DND-41 (cell line): Measurements from ENCODE around the gene ALG6.

Experiments
- ATAC-seq: fragments of 200-7000 bp; cut with Tn5 transposase; 3 replicates; pipeline ENCODE4 v1.9.1; 2021; ENCODE audit warnings: low read depth; ENCODE audit not compliant: insufficient read depth
- DNase-seq: peaks from one replicate; pipeline ENCODE4 v3.0.0-alpha.2; 2020
- H2AFZ ChIP-seq: 2 replicates; pipeline ENCODE4 v1.6.0; 2012; ENCODE audit warnings: low read depth, low read length
- H3K27ac ChIP-seq: 2 replicates; pipeline ENCODE4 v1.5.1; 2012; ENCODE audit warnings: low read length, inconsistent platforms
- H3K27me3 ChIP-seq: fragments of 200-600 bp; sonication (generic); 2 replicates; pipeline ENCODE4 v1.6.0; 2012; ENCODE audit warnings: low read length, mild to moderate bottlenecking, inconsistent platforms; ENCODE audit not compliant: insufficient read depth, poor library complexity
- H3K36me3 ChIP-seq: 2 replicates; pipeline ENCODE4 v1.5.1; 2012; ENCODE audit warnings: low read length, inconsistent platforms; ENCODE audit not compliant: insufficient read depth
- H3K4me1 ChIP-seq: 2 replicates; pipeline ENCODE4 v1.5.1; 2012; ENCODE audit warnings: mild to moderate bottlenecking, low read length; ENCODE audit not compliant: insufficient read depth
- H3K4me2 ChIP-seq: 2 replicates; pipeline ENCODE4 v1.6.0; 2012; ENCODE audit warnings: mild to moderate bottlenecking, moderate library complexity, low read length, inconsistent platforms; ENCODE audit not compliant: insufficient read depth
- H3K4me3 ChIP-seq, 2 experiments: fragments of 200-600 bp in 1 of 2; shearing (Covaris generic) in 1 of 2; 2 replicates each; pipeline ENCODE4 v1.5.1; 2012 to 2016; ENCODE audit warnings: inconsistent platforms in 2 of 2, low read length in 2 of 2, mild to moderate bottlenecking in 2 of 2, low read depth in 1 of 2, moderate library complexity in 1 of 2
- H3K79me2 ChIP-seq: 2 replicates; pipeline ENCODE4 v1.6.0; 2012; ENCODE audit warnings: low read length, inconsistent platforms; ENCODE audit not compliant: insufficient read depth
- H3K9ac ChIP-seq: 2 replicates; pipeline ENCODE4 v1.6.0; 2012; ENCODE audit warnings: low read depth, mild to moderate bottlenecking, inconsistent platforms, low read length, moderate library complexity
- H3K9me3 ChIP-seq: 2 replicates; pipeline ENCODE4 v1.5.1; 2012; ENCODE audit warnings: low read length, moderate library complexity, mild to moderate bottlenecking, inconsistent platforms; ENCODE audit not compliant: insufficient read depth, severe bottlenecking
- H4K20me1 ChIP-seq: 2 replicates; pipeline ENCODE4 v1.6.0; 2012; ENCODE audit warnings: low read length; ENCODE audit not compliant: insufficient read depth
- EZH2 ChIP-seq: IDR thresholded peaks from 3 replicates; pipeline ENCODE4 v1.6.1; 2012; ENCODE audit warnings: borderline replicate concordance, low read depth, mild to moderate bottlenecking, moderate library complexity, low read length, inconsistent platforms; ENCODE audit not compliant: severe bottlenecking
- TF ChIP-seq, protein P1 (sequence below): IDR thresholded peaks from 2 replicates; pipeline ENCODE4 v1.5.1; 2012; ENCODE audit warnings: borderline replicate concordance, low read length, moderate library complexity, mild to moderate bottlenecking; ENCODE audit not compliant: poor library complexity, severe bottlenecking; ENCODE audit errors: extremely low read depth

ALG6 gene

GRCh38 chr1:63442141-63442475, 74.7 kb downstream of the ALG6 start:
- no peak for ATAC-seq
- peaks cover 23% of the 10 kb centered on the region for H3K36me3 ChIP-seq
- H3K9me3 ChIP-seq = no peaks in the 10 kb centered on the region
- peaks cover 2% of the 10 kb centered on the region; the same call in 1 of the 2 replicates for H3K4me1 ChIP-seq
- no peak for DNase-seq
- H4K20me1 ChIP-seq = no peaks in the 10 kb centered on the region
- H3K27me3 ChIP-seq = no peaks in the 10 kb centered on the region
- no peak overlapping the region for H2AFZ ChIP-seq
- H3K9ac ChIP-seq = no peak overlapping the region
- no peak overlapping the region for H3K27ac ChIP-seq
- TF ChIP-seq, protein P1, sequence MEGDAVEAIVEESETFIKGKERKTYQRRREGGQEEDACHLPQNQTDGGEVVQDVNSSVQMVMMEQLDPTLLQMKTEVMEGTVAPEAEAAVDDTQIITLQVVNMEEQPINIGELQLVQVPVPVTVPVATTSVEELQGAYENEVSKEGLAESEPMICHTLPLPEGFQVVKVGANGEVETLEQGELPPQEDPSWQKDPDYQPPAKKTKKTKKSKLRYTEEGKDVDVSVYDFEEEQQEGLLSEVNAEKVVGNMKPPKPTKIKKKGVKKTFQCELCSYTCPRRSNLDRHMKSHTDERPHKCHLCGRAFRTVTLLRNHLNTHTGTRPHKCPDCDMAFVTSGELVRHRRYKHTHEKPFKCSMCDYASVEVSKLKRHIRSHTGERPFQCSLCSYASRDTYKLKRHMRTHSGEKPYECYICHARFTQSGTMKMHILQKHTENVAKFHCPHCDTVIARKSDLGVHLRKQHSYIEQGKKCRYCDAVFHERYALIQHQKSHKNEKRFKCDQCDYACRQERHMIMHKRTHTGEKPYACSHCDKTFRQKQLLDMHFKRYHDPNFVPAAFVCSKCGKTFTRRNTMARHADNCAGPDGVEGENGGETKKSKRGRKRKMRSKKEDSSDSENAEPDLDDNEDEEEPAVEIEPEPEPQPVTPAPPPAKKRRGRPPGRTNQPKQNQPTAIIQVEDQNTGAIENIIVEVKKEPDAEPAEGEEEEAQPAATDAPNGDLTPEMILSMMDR = no peak
- no peak for TF ChIP-seq EZH2
- H3K79me2 ChIP-seq = no peaks in the 10 kb centered on the region
- no peak overlapping the region for H3K4me3 ChIP-seq
- H3K4me2 ChIP-seq = no peak overlapping the region

GRCh38 chr1:63448731-63449246, 81.4 kb downstream of the ALG6 start:
- TF ChIP-seq, protein P1 = no peak
- no peak for TF ChIP-seq EZH2
- Histone ChIP-seq H3K4me3 (no peak overlapping the region), H3K9me3 (no peaks in the 10 kb centered on the region), H3K4me1 (no peaks in the 10 kb centered on the region), H3K79me2 (no peaks in the 10 kb centered on the region), H3K9ac (no peak overlapping the region), H3K27ac (no peak overlapping the region), H3K27me3 (no peaks in the 10 kb centered on the region), H3K36me3 (peaks cover 11% of the 10 kb centered on the region; the same call in 1 of the 2 replicates), H4K20me1 (no peaks in the 10 kb centered on the region), H3K4me2 (no peak overlapping the region), H2AFZ (no peak overlapping the region)
- no peak for DNase-seq
- ATAC-seq = no peak

DNA sequence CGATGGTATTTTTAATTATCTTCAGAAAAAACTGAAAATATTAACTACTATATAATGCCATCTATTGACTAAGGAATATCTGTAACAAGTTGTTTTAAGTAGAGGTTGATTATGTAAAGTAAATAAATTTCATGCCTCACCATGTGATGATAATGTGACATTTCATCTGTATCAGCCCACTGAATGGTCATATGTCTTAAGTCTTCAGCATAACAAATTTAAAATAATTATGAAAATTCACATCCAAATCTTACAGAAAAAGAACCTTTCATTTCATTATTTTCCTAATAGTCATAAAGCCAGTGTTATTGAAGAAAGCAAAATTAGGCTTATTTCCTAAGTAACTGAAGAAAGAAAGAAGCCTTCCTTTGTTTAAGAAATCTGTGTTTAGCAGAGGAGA, 83.0 kb downstream of the ALG6 start:
- no peak overlapping the region for H3K4me2 ChIP-seq
- TF ChIP-seq EZH2 = no peak
- TF ChIP-seq, protein P1 = no peak
- H3K27me3 ChIP-seq = no peaks in the 10 kb centered on the region
- H4K20me1 ChIP-seq = no peaks in the 10 kb centered on the region
- H3K4me3 ChIP-seq = no peak overlapping the region
- ATAC-seq (no peak), DNase-seq (no peak)
- H3K79me2 ChIP-seq = no peaks in the 10 kb centered on the region
- H3K4me1 ChIP-seq = no peaks in the 10 kb centered on the region
- H3K9ac ChIP-seq = no peak overlapping the region
- no peak overlapping the region for H3K27ac ChIP-seq
- H3K36me3 ChIP-seq = peaks cover 7% of the 10 kb centered on the region; the same call in 1 of the 2 replicates
- H3K9me3 ChIP-seq = no peaks in the 10 kb centered on the region
- no peak overlapping the region for H2AFZ ChIP-seq

- Histone ChIP-seq H3K4me2 (no peak overlapping the region), H2AFZ (no peak overlapping the region), H3K9me3 (no peaks in the 10 kb centered on the region), H3K9ac (no peak overlapping the region), H3K79me2 (no peaks in the 10 kb centered on the region), H3K4me1 (no peaks in the 10 kb centered on the region), H3K27ac (no peak overlapping the region), H3K36me3 (peaks cover 7% of the 10 kb centered on the region; the same call in 1 of the 2 replicates), H3K4me3 (no peak overlapping the region), H4K20me1 (no peaks in the 10 kb centered on the region), H3K27me3 (no peaks in the 10 kb centered on the region)
- no peak for TF ChIP-seq EZH2
- TF ChIP-seq, protein P1 = no peak
- no peak for ATAC-seq
- no peak for DNase-seq
Measured at GRCh38 chr1:63453232-63453631, 85.8 kb downstream of the ALG6 start.
